ENCODE results near the gene SELENBP1.
"Not testable (repeated sequence)": the region's sequence is repeated elsewhere in the genome, so short reads cannot be mapped to it uniquely, and the experiment has no call there.

Gene SELENBP1

GRCh38 chr1:151372058-151372934 is at the start of gene SELENBP1:
Gene SELENBP1 (minus strand): TSS chr1:151372705. CDS start chr1:151372641, 64 bp downstream.
- DNase-seq (ENCODE audit: low read depth in 1 of 2, low spot score in 1 of 2) = no peak

- DNase-seq (ENCODE audit: low read depth in 1 of 2, low spot score in 1 of 2) = no peak
These were observed 47.3 kb upstream of the SELENBP1 start for GRCh38 chr1:151419819-151420218.

GRCh38 chr1:151418081-151418480 is 45.6 kb upstream of the SELENBP1 start:
- DNase-seq (ENCODE audit: low read depth in 1 of 2, low spot score in 1 of 2) = no peak

- DNase-seq (ENCODE audit: low read depth in 1 of 2, low spot score in 1 of 2) = no peak
These were observed 43.7 kb upstream of the SELENBP1 start for GRCh38 chr1:151416231-151416630.

- no peak for DNase-seq (ENCODE audit: low read depth in 1 of 2, low spot score in 1 of 2)
These were observed 39.4 kb upstream of the SELENBP1 start for GRCh38 chr1:151411884-151412283.

GRCh38 chr1:151408891-151409290 is 36.4 kb upstream of the SELENBP1 start:
- no peak for DNase-seq (ENCODE audit: low read depth in 1 of 2, low spot score in 1 of 2)

- DNase-seq (ENCODE audit: low read depth in 1 of 2, low spot score in 1 of 2) = no peak
These were observed 34.8 kb upstream of the SELENBP1 start for GRCh38 chr1:151407304-151407703.

- DNase-seq (ENCODE audit: low read depth in 1 of 2, low spot score in 1 of 2) = no peak
These were observed 33.7 kb upstream of the SELENBP1 start for GRCh38 chr1:151406176-151406575.

- no peak for DNase-seq (ENCODE audit: low read depth in 1 of 2, low spot score in 1 of 2)
These were observed 32.9 kb upstream of the SELENBP1 start for GRCh38 chr1:151405187-151405951.

GRCh38 chr1:151403612-151404011 is 31.1 kb upstream of the SELENBP1 start:
- no peak for DNase-seq (ENCODE audit: low read depth in 1 of 2, low spot score in 1 of 2)

GRCh38 chr1:151402764-151403163 is 30.3 kb upstream of the SELENBP1 start:
- DNase-seq (ENCODE audit: low read depth in 1 of 2, low spot score in 1 of 2) = no peak

GRCh38 chr1:151401860-151402259 is 29.4 kb upstream of the SELENBP1 start:
- no peak for DNase-seq (ENCODE audit: low read depth in 1 of 2, low spot score in 1 of 2)

GRCh38 chr1:151401125-151401788 is 28.8 kb upstream of the SELENBP1 start:
- no peak for DNase-seq (ENCODE audit: low read depth in 1 of 2, low spot score in 1 of 2)

- DNase-seq (ENCODE audit: low read depth in 1 of 2, low spot score in 1 of 2) = peak; percentile 57 to 61
These were observed 27.0 kb upstream of the SELENBP1 start, which contains the start of gene PSMB4 for GRCh38 chr1:151399324-151400171. Gene PSMB4 (plus strand): TSS chr1:151399573. CDS start chr1:151399588, 15 bp downstream.

GRCh38 chr1:151396265-151396664 is 23.8 kb upstream of the SELENBP1 start:
- DNase-seq (ENCODE audit: low read depth in 1 of 2, low spot score in 1 of 2) = not testable (repeated sequence)

- no peak for DNase-seq (ENCODE audit: low read depth in 1 of 2, low spot score in 1 of 2)
These were observed 21.1 kb upstream of the SELENBP1 start for GRCh38 chr1:151393583-151393982.

- no peak for DNase-seq (ENCODE audit: low read depth in 1 of 2, low spot score in 1 of 2)
These were observed 18.6 kb upstream of the SELENBP1 start for GRCh38 chr1:151391079-151391563.

- not testable (repeated sequence) for DNase-seq (ENCODE audit: low read depth in 1 of 2, low spot score in 1 of 2)
These were observed 17.9 kb upstream of the SELENBP1 start for GRCh38 chr1:151390221-151391078.

- no peak for DNase-seq (ENCODE audit: low read depth in 1 of 2, low spot score in 1 of 2)
These were observed 13.5 kb upstream of the SELENBP1 start for GRCh38 chr1:151386002-151386401.

Data from stimulated activated CD4-positive, alpha-beta T cell treated with anti-CD3 and anti-CD28 coated beads, Interleukin-15, amount 100 ng/mL, for 1 hour (primary cell).